ENCODE data around the gene SLC25A22. TPM values are rescaled to one million over a fixed set of nuclear protein-coding genes. Genes with fewer than 3 reads are reported as not detected.

Gene SLC25A22
- total and polyA plus RNA-seq, 2 donors (not counting 1 experiment from before 2014, with no cell fraction given): 9.9 to 10.4 TPM

DNA sequence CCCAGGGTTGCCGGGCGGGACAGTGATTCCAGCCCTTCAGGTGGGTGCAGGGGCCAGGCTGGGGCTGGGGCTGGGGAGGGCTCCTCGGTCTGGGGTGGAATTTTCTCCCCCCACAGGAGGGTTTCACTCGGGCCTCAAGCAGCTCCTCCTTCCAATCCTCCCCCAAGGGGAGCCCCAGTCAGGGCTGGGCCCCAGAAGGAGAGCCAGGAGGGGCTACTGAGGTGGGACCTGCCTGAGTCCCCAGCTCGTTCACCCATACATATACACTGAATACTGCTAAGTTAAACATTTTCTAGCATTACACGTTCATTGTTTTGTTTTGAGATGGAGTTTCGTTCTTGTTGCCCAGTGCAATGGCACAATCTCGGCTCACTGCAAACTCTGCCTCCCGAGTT, 28.1 kb upstream of the SLC25A22 start:
- peaks cover 18% of the 10 kb centered on the region for H3K4me1 ChIP-seq (ENCODE audit: control insufficient read depth, extremely low read depth, insufficient read depth, low read length)
- peaks cover 3% of the 10 kb centered on the region for H3K79me2 ChIP-seq (ENCODE audit: control insufficient read depth, insufficient read depth, low read length)
- H3K9me3 ChIP-seq (ENCODE audit: control insufficient read depth, insufficient read depth, low read depth, low read length): no peaks in the 10 kb centered on the region
- no peak for DNase-seq (ENCODE audit: low read depth in 2 of 2)
- no peak overlapping the region for H3K27ac ChIP-seq (ENCODE audit: insufficient read depth, low read length)
- H3K36me3 ChIP-seq (ENCODE audit: control insufficient read depth, insufficient read depth, low read length): peaks cover 15% of the 10 kb centered on the region
- no peak overlapping the region for H3K4me2 ChIP-seq (ENCODE audit: extremely low read depth, insufficient read depth, low read length)
- TF ChIP-seq, protein P1, sequence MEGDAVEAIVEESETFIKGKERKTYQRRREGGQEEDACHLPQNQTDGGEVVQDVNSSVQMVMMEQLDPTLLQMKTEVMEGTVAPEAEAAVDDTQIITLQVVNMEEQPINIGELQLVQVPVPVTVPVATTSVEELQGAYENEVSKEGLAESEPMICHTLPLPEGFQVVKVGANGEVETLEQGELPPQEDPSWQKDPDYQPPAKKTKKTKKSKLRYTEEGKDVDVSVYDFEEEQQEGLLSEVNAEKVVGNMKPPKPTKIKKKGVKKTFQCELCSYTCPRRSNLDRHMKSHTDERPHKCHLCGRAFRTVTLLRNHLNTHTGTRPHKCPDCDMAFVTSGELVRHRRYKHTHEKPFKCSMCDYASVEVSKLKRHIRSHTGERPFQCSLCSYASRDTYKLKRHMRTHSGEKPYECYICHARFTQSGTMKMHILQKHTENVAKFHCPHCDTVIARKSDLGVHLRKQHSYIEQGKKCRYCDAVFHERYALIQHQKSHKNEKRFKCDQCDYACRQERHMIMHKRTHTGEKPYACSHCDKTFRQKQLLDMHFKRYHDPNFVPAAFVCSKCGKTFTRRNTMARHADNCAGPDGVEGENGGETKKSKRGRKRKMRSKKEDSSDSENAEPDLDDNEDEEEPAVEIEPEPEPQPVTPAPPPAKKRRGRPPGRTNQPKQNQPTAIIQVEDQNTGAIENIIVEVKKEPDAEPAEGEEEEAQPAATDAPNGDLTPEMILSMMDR (conservative IDR thresholded peaks at IDR 0.05 in 1 of 2, IDR thresholded peaks at IDR 0.05 in 1 of 2; ENCODE audit: low read depth in 1 of 2, low read length in 2 of 2): no peak
- no peak for TF ChIP-seq EZH2 (IDR thresholded peaks at IDR 0.05; ENCODE audit: low read length, missing control alignments)
- H3K4me3 ChIP-seq (replicated peaks in 1 of 4; ENCODE audit: control extremely low read depth in 1 of 4, insufficient read depth in 1 of 4, low read depth in 3 of 4, low read length in 4 of 4): no peak overlapping the region
- H3K27me3 ChIP-seq (ENCODE audit: control insufficient read depth, insufficient read depth, low read length): no peaks in the 10 kb centered on the region
- H4K20me1 ChIP-seq (ENCODE audit: control insufficient read depth, extremely low read depth, insufficient read depth, low read length): no peaks in the 10 kb centered on the region
- no peak overlapping the region for H3K9ac ChIP-seq (ENCODE audit: insufficient read depth, low read length)
- no peak overlapping the region for H2AFZ ChIP-seq (ENCODE audit: low read length)

DNA sequence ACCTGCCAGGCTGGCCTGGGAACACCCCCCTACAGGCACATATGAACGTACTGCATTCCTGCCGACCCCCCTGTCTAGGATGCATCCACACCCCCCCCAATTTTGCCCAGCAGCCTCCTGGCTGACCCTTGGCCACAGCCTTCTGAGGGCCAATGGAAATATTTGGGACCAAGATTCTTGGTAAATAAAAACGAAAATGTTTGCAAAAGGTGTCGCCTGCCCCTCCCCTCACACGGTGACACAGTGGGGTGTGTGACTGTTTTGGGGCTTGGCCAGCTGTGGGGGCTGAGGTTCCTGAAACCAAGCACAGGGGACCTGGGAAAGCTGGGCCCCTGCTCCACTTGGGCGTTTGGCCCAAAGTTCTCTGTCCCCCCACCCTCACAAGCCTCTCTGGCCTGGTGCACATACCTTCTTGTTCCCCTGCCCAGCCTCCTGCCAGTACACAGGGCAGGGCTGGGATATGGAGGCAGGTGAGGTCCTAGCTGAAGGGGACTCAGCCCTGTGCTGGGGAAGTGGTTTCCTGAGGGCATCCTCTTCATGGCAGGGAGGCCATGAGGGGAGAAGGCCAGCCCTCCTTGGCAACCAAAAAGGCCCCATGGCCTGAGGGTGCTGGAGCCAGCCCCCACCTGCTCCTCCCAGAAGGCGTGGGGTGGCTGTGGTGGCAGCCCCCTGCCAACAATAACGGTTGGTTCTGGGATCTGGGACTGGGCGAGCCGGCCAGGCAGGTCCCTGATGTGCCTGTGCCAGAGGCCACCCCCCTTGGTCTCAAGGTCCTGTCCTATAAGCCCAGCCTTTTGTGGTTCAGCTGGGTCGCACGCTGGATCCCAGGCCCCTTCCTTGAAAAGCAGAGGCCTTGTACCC, 27.5 kb upstream of the SLC25A22 start:
- Histone ChIP-seq H3K9ac (ENCODE audit: insufficient read depth, low read length) (no peak overlapping the region), H3K27ac (ENCODE audit: insufficient read depth, low read length) (no peak overlapping the region), H3K9me3 (ENCODE audit: control insufficient read depth, insufficient read depth, low read depth, low read length) (no peaks in the 10 kb centered on the region), H3K4me2 (ENCODE audit: extremely low read depth, insufficient read depth, low read length) (no peak overlapping the region), H4K20me1 (ENCODE audit: control insufficient read depth, extremely low read depth, insufficient read depth, low read length) (no peaks in the 10 kb centered on the region), H3K4me1 (ENCODE audit: control insufficient read depth, extremely low read depth, insufficient read depth, low read length) (peaks cover 21% of the 10 kb centered on the region), H3K36me3 (ENCODE audit: control insufficient read depth, insufficient read depth, low read length) (peaks cover 15% of the 10 kb centered on the region), H2AFZ (ENCODE audit: low read length) (no peak overlapping the region), H3K27me3 (ENCODE audit: control insufficient read depth, insufficient read depth, low read length) (no peaks in the 10 kb centered on the region), H3K4me3 (replicated peaks in 1 of 4; ENCODE audit: control extremely low read depth in 1 of 4, insufficient read depth in 1 of 4, low read depth in 3 of 4, low read length in 4 of 4) (no peak overlapping the region), H3K79me2 (ENCODE audit: control insufficient read depth, insufficient read depth, low read length) (peaks cover 9% of the 10 kb centered on the region)
- no peak for DNase-seq (ENCODE audit: low read depth in 2 of 2)
- TF ChIP-seq EZH2 (IDR thresholded peaks at IDR 0.05; ENCODE audit: low read length, missing control alignments): no peak
- TF ChIP-seq, protein P1 (conservative IDR thresholded peaks at IDR 0.05 in 1 of 2, IDR thresholded peaks at IDR 0.05 in 1 of 2; ENCODE audit: low read depth in 1 of 2, low read length in 2 of 2): no peak

DNA sequence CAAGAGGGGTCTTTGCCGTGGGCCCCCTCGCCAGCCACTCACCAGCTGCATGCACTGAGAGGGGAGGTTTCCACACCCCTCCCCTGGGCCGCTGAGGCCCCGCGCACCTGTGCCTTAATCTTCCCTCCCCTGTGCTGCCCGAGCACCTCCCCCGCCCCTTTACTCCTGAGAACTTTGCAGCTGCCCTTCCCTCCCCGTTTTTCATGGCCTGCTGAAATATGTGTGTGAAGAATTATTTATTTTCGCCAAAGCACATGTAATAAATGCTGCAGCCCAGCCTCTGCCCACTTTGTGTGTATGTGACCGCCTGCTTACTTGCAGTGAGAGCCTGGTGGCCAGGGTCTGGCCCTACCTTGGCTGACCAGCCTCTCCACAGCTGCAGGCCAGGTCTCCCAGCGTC, 26.9 kb upstream of the SLC25A22 start:
- peaks cover 15% of the 10 kb centered on the region for H3K36me3 ChIP-seq (ENCODE audit: control insufficient read depth, insufficient read depth, low read length)

More for the DNA sequence above, 26.9 kb upstream of the SLC25A22 start:
- Histone ChIP-seq H3K27ac (ENCODE audit: insufficient read depth, low read length) (no peak overlapping the region), H3K27me3 (ENCODE audit: control insufficient read depth, insufficient read depth, low read length) (no peaks in the 10 kb centered on the region), H4K20me1 (ENCODE audit: control insufficient read depth, extremely low read depth, insufficient read depth, low read length) (no peaks in the 10 kb centered on the region), H3K9ac (ENCODE audit: insufficient read depth, low read length) (no peak overlapping the region), H3K4me2 (ENCODE audit: extremely low read depth, insufficient read depth, low read length) (no peak overlapping the region), H2AFZ (ENCODE audit: low read length) (no peak overlapping the region), H3K9me3 (ENCODE audit: control insufficient read depth, insufficient read depth, low read depth, low read length) (no peaks in the 10 kb centered on the region), H3K4me3 (replicated peaks in 1 of 4; ENCODE audit: control extremely low read depth in 1 of 4, insufficient read depth in 1 of 4, low read depth in 3 of 4, low read length in 4 of 4) (no peak overlapping the region), H3K79me2 (ENCODE audit: control insufficient read depth, insufficient read depth, low read length) (peaks cover 16% of the 10 kb centered on the region), H3K4me1 (ENCODE audit: control insufficient read depth, extremely low read depth, insufficient read depth, low read length) (peaks cover 22% of the 10 kb centered on the region)
- DNase-seq (ENCODE audit: low read depth in 2 of 2): no peak
- TF ChIP-seq EZH2 (IDR thresholded peaks at IDR 0.05; ENCODE audit: low read length, missing control alignments): no peak
- TF ChIP-seq, protein P1 (conservative IDR thresholded peaks at IDR 0.05 in 1 of 2, IDR thresholded peaks at IDR 0.05 in 1 of 2; ENCODE audit: low read depth in 1 of 2, low read length in 2 of 2): no peak
